CD8-positive, alpha-beta memory T cell (primary cell): ENCODE measurements around the gene CEP164. TPM values are rescaled to one million over a fixed set of nuclear protein-coding genes. Genes with fewer than 3 reads are reported as not detected.

Experiments used
- CTCF ChIA-PET: fragments of 350-600 bp; sonication (Branson Sonifier 250); formaldehyde crosslinking; loops from one replicate; lab custom pipeline; 2021; ENCODE audit warnings: antibody characterized with exemption; lab: Charles Lee
- POLR2A ChIA-PET: fragments of 350-600 bp; sonication (Branson Sonifier 250); formaldehyde crosslinking; loops from one replicate; lab custom pipeline; 2021; ENCODE audit warnings: antibody characterized with exemption; lab: Charles Lee
- DNase-seq, 5 donors: peaks; one replicate each; pipeline versions ENCODE4 v3.0.0 to v3.0.0-alpha.2; 2020 to 2022; ENCODE audit warnings: mixed read lengths in 1 of 5
- H3K27ac ChIP-seq: one replicate; pipeline ENCODE4 v1.7.0; 2013; ENCODE audit warnings: low read depth, mild to moderate bottlenecking, low read length, moderate library complexity
- H3K27me3 ChIP-seq: 2 replicates; pipeline ENCODE4 v1.7.0; 2013; ENCODE audit warnings: low read length, mild to moderate bottlenecking; ENCODE audit not compliant: insufficient read depth, poor library complexity, severe bottlenecking
- H3K36me3 ChIP-seq: 2 replicates; pipeline ENCODE4 v1.7.0; 2013; ENCODE audit warnings: mild to moderate bottlenecking, low read length, moderate library complexity; ENCODE audit not compliant: insufficient read depth
- H3K4me1 ChIP-seq: 2 replicates; pipeline ENCODE4 v1.7.0; 2013; ENCODE audit warnings: mild to moderate bottlenecking, low read length, moderate library complexity; ENCODE audit not compliant: insufficient read depth
- H3K4me3 ChIP-seq: 2 replicates; pipeline ENCODE4 v1.7.0; 2013; ENCODE audit warnings: mild to moderate bottlenecking, low read length
- H3K9me3 ChIP-seq: 2 replicates; pipeline ENCODE4 v1.7.0; 2013; ENCODE audit warnings: mild to moderate bottlenecking, low read length
- H3K27ac Mint-ChIP-seq, 8 donors: one replicate each; pipeline ENCODE4 v1.8.0; 2020 to 2021; ENCODE audit warnings: mixed read lengths in 8 of 8, mild to moderate bottlenecking in 6 of 8, inconsistent platforms in 3 of 8, moderate library complexity in 3 of 8
- H3K27me3 Mint-ChIP-seq, 2 donors: one replicate each; pipeline ENCODE4 v1.8.0; 2020 to 2021; ENCODE audit warnings: mixed read lengths in 2 of 2, mild to moderate bottlenecking in 1 of 2, moderate library complexity in 1 of 2
- H3K36me3 Mint-ChIP-seq, 3 donors: one replicate each; pipeline ENCODE4 v1.8.0; 2020 to 2021; ENCODE audit warnings: mixed read lengths in 3 of 3, inconsistent platforms in 1 of 3, mild to moderate bottlenecking in 1 of 3
- H3K4me1 Mint-ChIP-seq, 3 donors: one replicate each; pipeline ENCODE4 v1.8.0; 2020 to 2021; ENCODE audit warnings: mixed read lengths in 3 of 3, inconsistent platforms in 1 of 3, mild to moderate bottlenecking in 1 of 3
- H3K4me3 Mint-ChIP-seq, 7 donors: one replicate each; pipeline ENCODE4 v1.8.0; 2020 to 2021; ENCODE audit warnings: mixed read lengths in 7 of 7, mild to moderate bottlenecking in 6 of 7, moderate library complexity in 4 of 7, inconsistent platforms in 2 of 7
- H3K9me3 Mint-ChIP-seq, 5 donors: one replicate each; pipeline ENCODE4 v1.8.0; 2020 to 2022; ENCODE audit warnings: mixed read lengths in 5 of 5, mild to moderate bottlenecking in 3 of 5, moderate library complexity in 2 of 5, inconsistent platforms in 1 of 5
- polyA plus RNA-seq: library from polyadenylated mRNA; unstranded; fragments of 300-500 nt; fragmentation: Illumina TruSeq; gene quantifications from one replicate; pipeline ENCODE4 v1.2.3, GENCODE V29; 2021
- total RNA-seq, 2 experiments: library from RNA; stranded (reverse); gene quantifications; one replicate each; pipeline ENCODE4 v1.2.3, GENCODE V29; 2021

CEP164 gene
- total and polyA plus RNA-seq, 3 experiments from 2014 or later: 25.7 to 40.5 (median 34.6) TPM

DNA sequence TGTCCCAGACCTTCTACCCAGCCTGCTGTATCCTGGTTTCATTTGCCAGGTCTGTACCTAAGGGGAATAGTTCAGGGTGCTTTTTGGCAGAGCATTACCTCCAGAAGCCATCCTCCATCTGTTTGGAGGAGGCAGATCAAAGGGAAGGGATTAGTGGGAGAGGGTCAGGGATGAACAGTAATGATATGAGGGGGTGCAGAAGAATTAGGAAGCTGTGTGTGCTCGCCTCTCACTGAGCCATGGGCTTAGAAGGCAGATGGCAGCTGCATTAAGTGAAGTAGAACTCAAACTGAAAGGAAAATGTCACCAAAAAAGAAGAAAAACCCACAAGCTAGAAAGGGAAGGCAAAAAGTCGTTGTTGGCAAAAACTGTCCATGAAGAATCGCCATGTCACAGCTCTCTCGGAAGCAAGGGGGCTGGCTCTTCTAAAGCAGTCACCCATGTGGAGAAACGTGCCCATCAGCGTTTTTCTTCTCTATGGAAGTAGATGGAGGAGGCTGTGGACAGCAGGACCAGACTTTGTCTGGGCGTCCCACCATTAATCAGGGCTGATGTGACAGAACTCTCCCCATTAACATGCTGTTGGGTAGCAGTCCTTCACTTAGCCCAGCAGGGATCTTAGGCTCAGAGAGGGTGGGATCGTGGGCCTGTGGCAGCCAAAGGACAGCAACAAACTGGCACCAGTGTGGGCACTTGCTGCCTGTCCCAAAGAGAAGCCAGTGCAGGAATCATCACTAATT lies 46.8 kb downstream of the CEP164 start:
- H3K27me3 ChIP-seq: no peaks in the 10 kb centered on the region
- Mint-ChIP-seq H3K36me3 (peaks cover 0 to 92% (median 28%) of the 10 kb centered on the region in 3 donors), H3K27ac (no peak overlapping the region), H3K9me3 (no peaks in the 10 kb centered on the region), H3K4me3 (no peak overlapping the region), H3K4me1 (no peaks in the 10 kb centered on the region), H3K27me3 (no peaks in the 10 kb centered on the region)
- no peak for DNase-seq
- no peak overlapping the region for H3K4me3 ChIP-seq
- CTCF ChIA-PET: no interaction called here
- no peaks in the 10 kb centered on the region for H3K36me3 ChIP-seq
- H3K27ac ChIP-seq: no peak overlapping the region
- no peaks in the 10 kb centered on the region for H3K9me3 ChIP-seq
- no peaks in the 10 kb centered on the region for H3K4me1 ChIP-seq
- POLR2A ChIA-PET: no interaction called here

DNA sequence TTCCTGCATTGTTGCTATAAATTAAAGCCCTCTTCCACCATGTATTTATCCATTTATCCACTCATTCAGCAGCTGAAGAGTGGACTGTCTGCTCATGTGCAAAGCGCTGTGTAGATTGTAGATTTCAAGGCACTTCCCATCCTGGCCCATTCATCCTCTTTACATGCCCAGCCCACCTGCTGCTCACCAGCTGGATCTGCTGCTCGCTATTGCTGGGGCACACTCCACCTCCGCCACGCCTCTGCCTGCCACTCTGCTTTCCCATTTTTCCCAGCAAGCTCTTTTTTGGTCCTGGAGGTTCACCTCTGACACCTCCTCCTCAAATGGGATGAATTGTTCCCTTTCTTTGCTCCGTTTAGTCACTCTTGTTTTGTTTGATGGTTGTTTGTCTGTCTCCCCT lies 48.3 kb downstream of the CEP164 start:
- Mint-ChIP-seq H3K36me3 (peaks cover 3 to 93% (median 30%) of the 10 kb centered on the region in 3 donors), H3K4me3 (no peak overlapping the region), H3K27me3 (no peaks in the 10 kb centered on the region), H3K4me1 (no peaks in the 10 kb centered on the region), H3K27ac (peak overlapping the region in 2 of 8 donors; percentile 27 to 32), H3K9me3 (no peaks in the 10 kb centered on the region)
- no peak overlapping the region for H3K27ac ChIP-seq
- no peak for DNase-seq
- no peaks in the 10 kb centered on the region for H3K9me3 ChIP-seq
- ChIA-PET CTCF (no interaction called here), POLR2A (no interaction called here)
- H3K4me1 ChIP-seq: no peaks in the 10 kb centered on the region
- no peak overlapping the region for H3K4me3 ChIP-seq
- H3K27me3 ChIP-seq: no peaks in the 10 kb centered on the region
- no peaks in the 10 kb centered on the region for H3K36me3 ChIP-seq

DNA sequence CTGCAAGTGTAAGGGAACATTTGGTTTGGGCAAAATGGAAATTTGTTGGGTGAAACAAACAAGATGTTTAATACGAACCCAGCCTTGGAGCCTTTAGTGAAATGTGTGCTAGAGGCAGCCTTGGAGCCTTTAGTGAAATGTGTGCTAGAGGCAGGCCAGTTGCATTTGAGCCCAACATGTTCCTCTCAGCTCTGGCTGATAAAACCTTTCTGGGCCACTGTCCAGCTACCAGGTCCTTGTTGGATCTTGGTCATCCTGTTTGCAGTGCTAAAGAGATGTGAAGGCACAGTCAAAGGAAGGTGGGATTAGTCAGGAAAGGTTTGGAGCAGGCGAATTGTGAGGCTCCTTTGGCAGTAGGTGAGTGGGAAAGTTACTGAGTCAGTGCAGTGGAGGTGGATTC lies 48.9 kb downstream of the CEP164 start:
- Histone ChIP-seq H3K4me3 (no peak overlapping the region), H3K9me3 (no peaks in the 10 kb centered on the region), H3K4me1 (no peaks in the 10 kb centered on the region), H3K27me3 (no peaks in the 10 kb centered on the region), H3K27ac (no peak overlapping the region), H3K36me3 (no peaks in the 10 kb centered on the region)
- H3K9me3 Mint-ChIP-seq: no peaks in the 10 kb centered on the region
- H3K4me1 Mint-ChIP-seq: no peaks in the 10 kb centered on the region
- ChIA-PET POLR2A (no interaction called here), CTCF (no interaction called here)
- no peak for DNase-seq
- H3K27me3 Mint-ChIP-seq: no peaks in the 10 kb centered on the region
- H3K4me3 Mint-ChIP-seq: no peak overlapping the region
- peaks cover 3 to 93% (median 28%) of the 10 kb centered on the region in 3 donors for H3K36me3 Mint-ChIP-seq
- peak overlapping the region in 1 of 8 donors; percentile 57 for H3K27ac Mint-ChIP-seq

DNA sequence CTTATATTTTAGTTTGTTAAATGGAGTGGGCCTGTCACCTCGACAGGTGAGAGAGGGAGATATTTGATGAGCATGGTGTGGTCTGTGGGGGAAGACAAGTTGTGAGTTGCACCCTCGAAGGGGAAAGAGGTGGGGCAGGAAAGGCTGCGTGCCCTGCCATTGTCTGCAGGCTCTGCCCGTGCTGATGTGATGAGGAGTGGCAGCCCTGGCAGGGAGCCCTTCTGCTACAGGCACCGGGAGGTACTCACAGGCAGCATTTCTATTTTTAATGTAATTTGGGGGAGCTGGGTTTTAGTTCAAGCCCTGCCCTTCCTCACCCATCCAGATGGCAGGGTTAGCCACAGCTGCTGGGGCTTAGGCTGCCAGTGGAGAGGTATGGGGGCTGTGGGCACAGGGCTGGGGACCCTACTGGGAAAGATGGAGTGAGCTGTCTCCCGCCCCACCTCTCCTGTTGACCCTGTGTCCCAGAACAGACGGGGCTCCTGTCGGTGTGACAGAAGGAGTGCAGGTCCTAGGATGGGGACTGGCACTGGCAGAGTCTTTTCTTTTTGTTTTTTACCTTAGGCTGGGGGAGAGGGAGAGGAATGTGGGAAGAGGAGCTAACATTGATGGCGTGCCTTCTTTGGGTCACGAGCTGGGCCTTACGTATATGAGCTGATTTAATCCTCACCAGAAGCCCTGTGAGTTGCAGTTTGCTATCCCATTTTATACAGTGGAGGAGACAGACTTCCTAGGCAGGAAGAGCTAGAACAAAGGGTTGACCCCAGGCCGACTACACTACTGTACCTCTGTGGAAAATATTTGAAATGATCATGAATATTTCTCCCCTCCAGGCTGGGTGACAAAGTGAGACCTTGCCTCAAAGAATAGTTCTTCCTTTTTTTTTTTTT lies 51.6 kb downstream of the CEP164 start:
- no peak for DNase-seq
- H3K27me3 ChIP-seq: no peaks in the 10 kb centered on the region
- H3K36me3 ChIP-seq: no peaks in the 10 kb centered on the region
- H3K4me3 ChIP-seq: no peak overlapping the region
- ChIA-PET CTCF (no interaction called here), POLR2A (no interaction called here)
- H3K36me3 Mint-ChIP-seq: peaks cover 8 to 93% (median 23%) of the 10 kb centered on the region in 3 donors
- H3K9me3 ChIP-seq: no peaks in the 10 kb centered on the region
- no peaks in the 10 kb centered on the region for H3K4me1 Mint-ChIP-seq
- no peaks in the 10 kb centered on the region for H3K4me1 ChIP-seq
- H3K9me3 Mint-ChIP-seq: no peaks in the 10 kb centered on the region
- no peaks in the 10 kb centered on the region for H3K27me3 Mint-ChIP-seq
- no peak overlapping the region for H3K4me3 Mint-ChIP-seq
- H3K27ac Mint-ChIP-seq: peak overlapping the region in 2 of 8 donors; percentile 18 to 63
- no peak overlapping the region for H3K27ac ChIP-seq

DNA sequence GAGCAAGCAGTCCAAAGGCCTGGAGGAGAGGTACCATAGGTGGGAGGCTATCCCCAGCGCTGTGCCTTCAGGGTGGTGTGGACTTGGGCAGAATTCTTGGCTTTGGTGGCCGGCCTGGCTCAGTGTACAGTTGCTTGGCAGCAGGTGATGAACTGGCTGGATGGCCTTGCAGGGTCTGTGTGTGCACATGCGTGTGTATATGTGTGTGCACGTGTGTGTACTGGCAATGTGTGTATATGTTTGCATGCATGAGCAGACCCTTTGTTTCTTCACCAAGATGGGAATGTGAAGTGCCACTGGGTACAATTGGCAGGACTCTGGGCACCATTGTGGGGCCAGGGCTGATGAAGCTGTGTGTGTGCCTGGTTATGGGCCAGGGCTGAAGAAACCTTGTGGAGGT lies 53.0 kb downstream of the CEP164 start:
- ChIA-PET CTCF (no interaction called here), POLR2A (no interaction called here)
- no peaks in the 10 kb centered on the region for H3K9me3 ChIP-seq
- H3K4me1 Mint-ChIP-seq: no peaks in the 10 kb centered on the region
- peaks cover 8 to 93% (median 24%) of the 10 kb centered on the region in 3 donors for H3K36me3 Mint-ChIP-seq
- no peaks in the 10 kb centered on the region for H3K9me3 Mint-ChIP-seq
- H3K4me1 ChIP-seq: no peaks in the 10 kb centered on the region
- no peak overlapping the region for H3K27ac Mint-ChIP-seq
- H3K36me3 ChIP-seq: no peaks in the 10 kb centered on the region
- H3K27me3 Mint-ChIP-seq: no peaks in the 10 kb centered on the region
- no peak for DNase-seq
- no peak overlapping the region for H3K4me3 Mint-ChIP-seq
- H3K27me3 ChIP-seq: no peaks in the 10 kb centered on the region
- no peak overlapping the region for H3K4me3 ChIP-seq
- H3K27ac ChIP-seq: no peak overlapping the region

DNA sequence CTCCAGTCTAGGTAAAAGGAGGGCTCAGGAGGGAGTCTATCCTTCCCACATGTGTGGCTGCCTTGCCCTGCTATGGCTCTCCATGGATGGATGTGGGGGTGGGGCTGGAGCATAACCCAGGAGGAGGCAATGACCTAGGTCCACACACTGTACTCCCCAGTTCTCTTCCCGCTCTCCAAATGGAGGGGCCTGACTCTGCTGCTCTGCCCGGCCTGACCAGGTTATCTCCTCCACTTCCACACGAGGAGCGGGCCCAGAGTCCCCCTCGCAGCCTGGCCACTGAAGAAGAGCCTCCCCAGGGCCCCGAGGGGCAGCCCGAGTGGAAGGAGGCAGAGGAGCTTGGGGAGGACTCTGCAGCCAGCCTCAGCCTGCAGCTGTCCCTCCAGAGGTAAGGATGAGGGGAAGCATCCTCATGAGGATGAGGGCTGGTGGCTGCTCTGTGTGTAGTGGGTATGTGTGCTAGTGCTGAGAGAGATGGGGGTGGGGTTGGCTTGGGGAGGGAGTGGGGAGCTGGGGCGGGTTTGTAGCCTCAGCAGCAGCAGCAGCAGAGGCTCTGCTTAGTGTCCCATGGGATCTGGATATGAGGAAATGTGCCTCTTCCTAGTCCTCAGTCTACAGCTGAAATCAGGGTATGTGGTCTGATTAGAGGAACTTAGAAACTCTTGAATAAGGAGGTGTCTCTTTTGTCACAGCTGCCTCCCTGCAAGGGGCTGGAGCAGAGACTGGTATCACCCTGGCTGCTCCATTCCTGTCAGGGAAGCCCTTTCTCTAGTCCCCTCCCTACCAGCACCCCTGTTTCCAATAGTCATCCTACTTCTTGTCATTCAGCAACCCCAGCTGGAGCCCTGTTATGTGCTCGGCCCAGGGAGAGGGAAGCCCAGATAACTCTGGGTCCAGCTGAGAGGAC lies 54.1 kb downstream of the CEP164 start:
- Mint-ChIP-seq H3K4me1 (no peaks in the 10 kb centered on the region), H3K9me3 (no peaks in the 10 kb centered on the region), H3K4me3 (no peak overlapping the region), H3K27me3 (no peaks in the 10 kb centered on the region), H3K36me3 (peaks cover 8 to 93% (median 25%) of the 10 kb centered on the region in 3 donors), H3K27ac (peak overlapping the region in 1 of 8 donors; percentile 33)
- Histone ChIP-seq H3K27me3 (no peaks in the 10 kb centered on the region), H3K4me1 (no peaks in the 10 kb centered on the region), H3K27ac (no peak overlapping the region), H3K9me3 (no peaks in the 10 kb centered on the region), H3K4me3 (no peak overlapping the region), H3K36me3 (no peaks in the 10 kb centered on the region)
- ChIA-PET CTCF (no interaction called here), POLR2A (no interaction called here)
- DNase-seq: no peak

DNA sequence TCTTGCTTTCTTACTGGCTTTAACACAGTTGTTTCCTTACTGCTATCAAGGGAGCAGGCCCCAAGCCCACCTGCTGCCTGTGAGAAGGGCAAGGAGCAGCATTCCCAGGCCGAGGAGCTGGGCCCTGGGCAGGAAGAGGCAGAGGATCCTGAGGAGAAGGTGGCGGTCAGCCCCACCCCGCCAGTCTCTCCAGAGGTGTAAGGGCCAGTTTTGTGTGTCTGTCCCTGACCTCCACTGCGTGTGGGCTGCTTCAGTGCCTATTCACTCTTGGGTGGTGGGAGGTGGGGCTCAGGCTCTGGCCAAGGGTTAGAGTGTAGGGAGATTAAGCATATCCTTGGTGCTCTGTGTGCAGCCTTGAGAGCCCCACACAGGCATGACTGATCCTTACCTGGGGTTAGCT lies 55.1 kb downstream of the CEP164 start:
- no peak for DNase-seq
- POLR2A ChIA-PET: no interaction called here
- Histone ChIP-seq H3K27me3 (no peaks in the 10 kb centered on the region), H3K4me1 (no peaks in the 10 kb centered on the region), H3K4me3 (no peak overlapping the region), H3K36me3 (peaks cover 7% of the 10 kb centered on the region), H3K27ac (no peak overlapping the region), H3K9me3 (no peaks in the 10 kb centered on the region)
- Mint-ChIP-seq H3K4me1 (no peaks in the 10 kb centered on the region), H3K27me3 (no peaks in the 10 kb centered on the region), H3K9me3 (no peaks in the 10 kb centered on the region), H3K4me3 (no peak overlapping the region), H3K36me3 (peaks cover 8 to 92% (median 27%) of the 10 kb centered on the region in 3 donors), H3K27ac (no peak overlapping the region)
- CTCF ChIA-PET: no interaction called here
